Middle frontal gyrus (tissue), 1 donor: Measurements from ENCODE around the gene ROBO1.

Source experiments
- DNase-seq: peaks from one replicate; pipeline ENCODE4 v3.0.0-alpha.2; 2015; ENCODE audit warnings: low spot score; ENCODE audit errors: extremely low spot score

The ROBO1 gene

DNA sequence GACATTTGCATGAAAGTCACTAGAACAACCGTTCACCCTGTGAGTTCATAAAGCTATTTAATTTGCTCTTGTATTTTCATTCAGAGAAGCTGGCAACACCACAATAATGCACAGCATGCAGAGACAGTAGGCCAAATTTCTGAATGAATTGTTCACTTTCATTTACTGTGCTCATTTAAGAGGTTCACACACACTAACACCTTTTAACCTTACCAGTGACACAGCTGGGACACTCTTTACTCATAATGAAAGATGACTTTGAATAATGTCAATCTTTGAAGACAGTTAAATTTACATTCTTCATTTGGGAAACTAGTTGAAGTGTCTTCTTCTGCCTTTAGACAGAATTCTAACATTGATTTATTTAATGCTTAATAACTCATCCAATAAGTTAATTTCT, 95.7 kb downstream of the ROBO1 start:
- DNase-seq = no peak

GRCh38 chr3:79670178-79670577, 97.6 kb downstream of the ROBO1 start:
- DNase-seq = no peak

GRCh38 chr3:79664455-79664854, 103.3 kb downstream of the ROBO1 start:
- DNase-seq = no peak

DNA sequence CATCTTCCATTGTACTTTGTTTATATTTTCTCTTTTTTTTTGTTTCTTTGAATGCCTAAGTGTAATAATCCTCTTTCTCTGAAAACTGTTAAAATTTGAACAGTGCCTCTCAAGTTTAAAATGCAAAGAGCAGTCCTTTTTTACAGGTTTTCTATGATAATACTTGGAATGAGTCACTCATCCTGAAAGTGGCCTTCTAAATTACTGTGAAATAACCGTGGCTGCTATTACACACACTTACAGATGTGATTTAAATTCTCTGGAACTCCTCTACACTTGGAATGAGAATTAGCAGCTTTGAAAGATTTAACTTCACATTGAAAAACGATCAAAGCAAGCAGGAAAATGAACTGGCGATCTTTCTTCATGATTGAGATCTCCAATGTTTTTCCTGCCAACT, 105.9 kb downstream of the ROBO1 start:
- DNase-seq = no peak

DNA sequence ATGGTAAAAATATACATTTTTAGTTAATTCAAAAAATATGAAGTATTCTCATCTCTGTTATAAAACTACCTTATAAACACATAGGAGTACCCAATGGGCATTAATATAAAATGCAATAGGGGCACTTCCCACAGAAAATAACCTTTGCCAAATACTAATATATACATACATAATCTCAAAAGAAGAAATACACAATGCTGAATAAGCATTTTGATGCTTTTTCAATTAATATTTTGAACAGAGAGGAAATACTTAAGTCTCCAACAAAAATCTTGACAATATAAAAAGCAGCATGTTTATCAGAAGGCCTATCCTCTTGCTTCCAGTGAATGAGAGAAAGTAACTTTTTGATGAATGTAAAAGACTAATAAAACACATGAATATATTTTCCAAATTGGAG, 110.7 kb downstream of the ROBO1 start:
- DNase-seq = no peak

GRCh38 chr3:79654019-79654418, 113.8 kb downstream of the ROBO1 start:
- no peak for DNase-seq

DNA sequence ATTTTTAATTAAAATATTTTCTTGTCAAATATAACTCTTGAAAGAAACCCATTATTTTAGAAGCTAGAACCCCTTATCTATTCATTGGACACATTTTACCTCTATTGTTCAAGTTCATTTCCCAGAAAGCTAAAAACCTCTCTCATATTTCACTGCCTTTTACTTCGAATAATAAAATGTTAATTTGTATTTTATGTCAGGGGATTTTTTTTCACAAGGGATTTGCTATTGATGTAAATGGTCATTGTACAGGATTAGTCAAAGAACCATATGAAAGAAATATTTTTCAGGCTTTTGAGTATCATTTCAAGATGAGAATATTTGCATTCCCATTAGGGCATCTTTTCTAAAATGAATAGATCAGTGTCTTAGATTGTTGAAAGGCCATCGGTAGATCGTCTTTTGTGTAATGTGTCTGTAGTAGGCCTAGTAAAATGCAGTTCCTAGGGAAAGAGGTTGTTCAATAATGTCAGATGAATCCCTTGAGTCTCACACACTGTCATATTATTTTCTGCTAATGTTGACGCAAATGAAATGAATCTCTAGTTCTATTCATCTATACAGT, 114.5 kb downstream of the ROBO1 start:
- no peak for DNase-seq

GRCh38 chr3:79651536-79652065, 116.2 kb downstream of the ROBO1 start:
- no peak for DNase-seq

DNA sequence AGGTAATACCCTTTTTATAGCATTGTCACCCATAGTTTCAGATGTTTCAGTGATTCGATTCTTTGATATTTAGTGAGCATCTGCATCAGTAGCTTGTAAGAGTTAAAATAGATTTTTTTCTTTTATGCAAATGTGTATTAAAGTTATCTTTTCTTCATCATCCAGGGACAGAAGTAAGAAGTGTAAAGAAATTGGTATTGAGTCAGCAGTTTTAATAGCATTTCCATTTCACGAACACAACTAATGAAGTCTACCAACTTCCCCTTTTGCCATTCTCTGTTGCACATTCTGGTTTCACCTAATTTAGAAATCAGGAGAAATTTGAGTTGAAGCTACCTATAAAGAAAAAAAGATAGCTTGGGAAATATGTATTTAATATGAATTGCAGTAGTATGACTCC, 127.9 kb downstream of the ROBO1 start:
- no peak for DNase-seq

DNA sequence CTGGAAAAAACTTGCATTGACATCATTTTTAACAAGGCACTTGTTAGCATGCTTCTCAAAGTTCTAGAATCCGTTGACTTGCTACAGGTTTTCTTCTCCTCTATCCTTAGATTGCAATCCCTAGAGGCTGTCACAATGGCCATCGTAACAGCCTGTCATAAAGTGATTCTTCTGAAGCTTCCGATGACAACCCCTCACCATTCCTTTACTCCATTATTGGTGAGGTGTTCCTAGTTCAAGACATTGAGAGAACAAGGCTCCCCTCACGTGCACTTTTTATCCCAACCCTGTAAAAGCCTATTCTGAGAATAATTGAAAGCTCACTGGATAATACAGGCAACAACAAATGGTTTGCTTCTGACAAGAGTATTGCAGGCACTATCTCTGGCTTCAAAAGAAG, 131.4 kb downstream of the ROBO1 start:
- DNase-seq = no peak

GRCh38 chr3:79632842-79633241, 135.0 kb downstream of the ROBO1 start:
- no peak for DNase-seq

GRCh38 chr3:79618883-79619282, 148.9 kb downstream of the ROBO1 start:
- DNase-seq = no peak

GRCh38 chr3:79606414-79606813, 161.4 kb downstream of the ROBO1 start:
- no peak for DNase-seq

DNA sequence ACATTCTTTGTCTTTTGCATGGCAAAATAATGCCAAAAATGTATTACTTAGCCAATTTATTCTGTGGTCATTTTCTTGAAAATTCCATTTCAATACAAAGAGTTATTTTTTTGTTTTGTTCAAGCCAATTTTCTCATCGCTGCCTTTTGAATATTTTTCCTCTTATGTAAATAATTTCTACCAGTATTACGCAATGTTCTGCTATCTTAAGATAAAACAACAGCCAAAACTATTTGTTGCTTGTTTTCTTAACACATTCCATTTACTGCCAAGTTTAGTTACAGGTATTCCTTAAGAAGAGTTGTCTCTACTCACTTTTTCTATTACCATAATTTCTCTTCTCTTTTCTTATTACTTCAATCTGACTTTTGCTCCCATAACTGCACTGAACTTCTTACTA, 163.1 kb downstream of the ROBO1 start:
- DNase-seq = no peak

GRCh38 chr3:79602385-79602784, 165.4 kb downstream of the ROBO1 start:
- DNase-seq = no peak

DNA sequence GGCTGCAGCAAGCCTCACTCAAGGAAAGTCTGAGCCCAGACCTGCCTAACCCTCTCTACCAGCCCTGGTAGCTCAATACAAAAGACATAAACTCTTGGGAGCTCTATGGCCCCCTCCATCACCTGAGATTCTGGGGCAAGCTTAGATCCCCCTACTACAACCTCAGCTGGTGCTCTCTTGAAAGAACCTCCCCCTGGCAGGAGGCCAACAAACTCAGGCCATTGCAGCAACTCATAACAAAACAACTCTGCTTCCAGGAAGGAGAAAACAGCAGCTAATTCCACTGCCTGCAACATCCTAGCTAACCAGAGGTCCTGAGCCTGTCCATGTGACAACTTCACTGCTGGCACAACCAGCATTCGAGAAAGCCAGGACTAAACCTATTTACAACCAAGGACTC, 169.2 kb downstream of the ROBO1 start:
- DNase-seq = no peak

DNA sequence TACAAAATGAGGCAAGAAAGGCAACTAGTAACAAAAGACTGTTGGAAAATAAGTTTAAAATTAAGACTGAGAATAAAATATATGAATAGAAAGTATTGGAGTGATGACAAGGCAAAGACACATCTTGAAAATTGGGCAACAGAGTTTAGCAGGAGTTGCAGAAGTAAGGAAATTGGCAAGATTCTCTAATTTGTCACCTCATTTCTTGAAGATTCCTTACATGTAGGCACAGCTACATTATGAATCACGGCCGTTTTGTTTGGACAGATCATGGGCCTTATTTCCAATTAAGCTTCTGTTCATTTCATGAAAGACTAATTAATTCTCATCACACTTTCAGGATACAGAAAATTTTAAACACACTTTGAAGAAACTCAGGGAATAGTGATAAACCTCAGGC, 170.1 kb downstream of the ROBO1 start:
- DNase-seq = no peak

GRCh38 chr3:79587150-79587549, 180.6 kb downstream of the ROBO1 start:
- no peak for DNase-seq

DNA sequence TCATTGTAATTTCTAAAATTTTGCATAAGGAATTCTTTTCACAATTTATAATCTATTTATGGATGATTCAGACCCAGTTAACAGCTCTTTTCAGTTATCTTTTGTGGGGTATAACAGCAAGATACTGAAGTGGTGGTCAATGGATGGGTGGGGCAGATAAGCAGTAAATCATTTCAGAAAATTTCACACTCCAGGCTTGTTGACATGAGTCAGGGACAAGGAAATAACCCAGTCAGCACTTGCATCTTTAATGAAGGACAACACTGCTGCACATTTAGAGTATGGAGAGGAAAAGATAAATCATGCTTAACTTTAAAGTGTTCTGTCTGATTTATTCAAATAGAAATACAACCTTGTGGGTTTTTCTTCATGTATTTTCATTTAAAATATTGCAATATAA, 181.6 kb downstream of the ROBO1 start:
- no peak for DNase-seq

GRCh38 chr3:79572930-79573329, 194.9 kb downstream of the ROBO1 start:
- no peak for DNase-seq

DNA sequence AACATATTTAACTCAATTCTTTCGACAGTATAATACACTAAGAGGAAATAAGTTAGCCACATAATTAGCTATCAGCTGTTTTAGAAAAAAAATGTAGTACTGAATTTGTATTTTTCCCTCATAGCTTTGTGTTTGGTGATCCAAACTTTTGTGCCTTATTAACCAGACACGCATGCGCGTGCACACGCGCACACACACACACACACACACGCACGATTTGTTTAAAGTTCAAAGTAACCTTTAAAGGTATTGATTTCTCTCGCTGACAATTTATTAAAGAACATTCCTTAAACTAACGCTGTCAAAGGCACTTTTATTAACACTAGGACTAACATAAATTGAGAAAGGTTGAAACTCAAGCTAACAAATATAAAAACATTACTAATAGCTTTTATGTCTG, 198.9 kb downstream of the ROBO1 start:
- no peak for DNase-seq

DNA sequence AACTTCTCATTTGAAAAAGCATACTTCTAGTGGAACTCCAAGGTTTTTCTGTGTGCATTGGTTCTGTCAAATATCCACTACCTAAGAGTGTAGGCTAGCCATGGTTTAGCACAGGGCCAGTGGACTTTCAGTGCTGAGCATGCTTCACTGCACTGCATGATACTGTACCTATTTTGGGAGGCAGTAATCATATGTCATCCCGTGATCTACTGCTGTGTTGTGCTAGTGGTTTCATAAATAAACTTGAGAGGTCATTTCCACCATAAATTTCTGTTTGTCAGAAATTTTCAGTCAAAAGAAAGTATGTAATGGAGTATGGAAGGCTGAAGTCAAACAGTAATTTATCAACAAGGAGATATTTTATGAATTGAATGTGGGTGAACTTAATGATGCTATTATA, 203.6 kb downstream of the ROBO1 start:
- DNase-seq = no peak

DNA sequence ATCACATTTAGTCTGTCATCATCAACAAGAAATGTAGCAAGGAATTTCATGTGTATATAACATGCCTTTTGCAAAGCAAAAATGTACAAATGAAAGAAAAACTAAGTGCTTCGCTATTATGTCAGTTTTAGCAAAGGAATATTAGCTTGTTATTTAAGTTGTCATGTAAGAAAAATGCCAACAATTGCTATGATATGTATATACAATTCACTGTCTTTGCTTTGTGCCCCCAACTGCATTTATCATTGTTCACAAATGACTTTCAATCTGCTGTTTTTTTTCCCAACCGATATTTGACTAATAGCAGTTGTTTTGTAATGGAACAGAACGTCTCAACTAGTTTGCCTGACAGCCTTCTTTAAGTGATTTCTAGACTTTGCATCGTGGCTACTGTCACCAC, 207.1 kb downstream of the ROBO1 start:
- DNase-seq = no peak

GRCh38 chr3:79558943-79559342, 208.9 kb downstream of the ROBO1 start:
- DNase-seq = no peak
